HepG2 (cell line): ENCODE data around the gene FIBCD1. TPM values are rescaled to one million over a fixed set of nuclear protein-coding genes. Genes with fewer than 3 reads are reported as not detected.

Experiments
- ATAC-seq: fragments of 200-7000 bp; cut with Tn5 transposase; 3 replicates; pipeline ENCODE4 v1.9.1; 2020; ENCODE audit warnings: mild to moderate bottlenecking, moderate library complexity
- BruUV-seq: library from RNA; stranded (reverse); fragments of 400-500 nt; replicated peaks from 2 replicates; lab custom pipeline; 2021; lab: Mats Ljungman, UMichigan
- CTCF ChIA-PET: fragments of 300-600 bp; formaldehyde crosslinking; extraction: SDS; loops from one replicate; lab custom pipeline; 2021; ENCODE audit warnings: low total read pairs, inconsistent platforms, low intra/inter-chr PET ratio; lab: Yijun Ruan, JAX
- POLR2A ChIA-PET: fragments of 350-600 bp; sonication (Branson Sonifier 250); formaldehyde crosslinking; loops from one replicate; lab custom pipeline; 2020; ENCODE audit warnings: antibody characterized with exemption, inconsistent platforms; lab: Yijun Ruan, JAX
- DNase-seq: peaks from one replicate; pipeline ENCODE4 v3.0.0-alpha.2; 2015; ENCODE audit warnings: low spot score
- FAIRE-seq: peaks from 3 replicates; lab custom pipeline; 2011; peaks lifted over from hg19 to GRCh38; lab: Jason Lieb, UNC
- H2AFZ ChIP-seq: one replicate; pipeline ENCODE4 v1.6.1; 2011; ENCODE audit warnings: low read length, inconsistent platforms
- H3K27ac ChIP-seq: fragments of 300-600 bp; 3 replicates; pipeline ENCODE4 v1.8.0; 2011; ENCODE audit warnings: mixed run types, mild to moderate bottlenecking, mixed read lengths, low read length, inconsistent platforms; ENCODE audit not compliant: insufficient read depth; ENCODE audit errors: extremely low read length
- H3K27me3 ChIP-seq, 2 experiments: fragments of 200-600 bp in 1 of 2; 2 replicates in 1 of 2; 3 replicates in 1 of 2; pipeline versions ENCODE4 v1.6.0 to v1.8.0; 2011; ENCODE audit warnings: low read length in 2 of 2, mild to moderate bottlenecking in 2 of 2, moderate library complexity in 2 of 2, inconsistent platforms in 1 of 2; ENCODE audit not compliant: insufficient read depth in 2 of 2, control insufficient read depth in 1 of 2
- H3K36me3 ChIP-seq, 2 experiments: fragments of 200-600 bp in 1 of 2; replicated peaks in 1 of 2; 2 replicates in 1 of 2; 3 replicates in 1 of 2; pipeline versions ENCODE4 v1.5.1 to v1.8.0; 2011; ENCODE audit warnings: low read length in 2 of 2, inconsistent platforms in 1 of 2; ENCODE audit not compliant: insufficient read depth in 2 of 2, control insufficient read depth in 1 of 2
- H3K4me1 ChIP-seq: 2 replicates; pipeline ENCODE4 v1.5.1; 2012; ENCODE audit warnings: low read length, inconsistent platforms; ENCODE audit not compliant: insufficient read depth
- H3K4me2 ChIP-seq: 2 replicates; pipeline ENCODE4 v1.6.0; 2011; ENCODE audit warnings: low read depth, low read length, inconsistent platforms
- H3K4me3 ChIP-seq, 3 experiments: fragments of 200-600 bp in 1 of 3; sonication (generic), shearing (Covaris generic) in 1 of 3; replicated peaks in 1 of 3; 2 replicates each; pipeline ENCODE4 v1.5.1; 2011 to 2016; ENCODE audit warnings: low read length in 3 of 3, inconsistent platforms in 2 of 3, low read depth in 2 of 3, mild to moderate bottlenecking in 2 of 3, control low read depth in 1 of 3, mixed read lengths in 1 of 3; ENCODE audit not compliant: insufficient read depth in 1 of 3
- H3K79me2 ChIP-seq: one replicate; pipeline ENCODE4 v1.6.1; 2011; ENCODE audit warnings: low read length, inconsistent platforms; ENCODE audit not compliant: insufficient read depth
- H3K9ac ChIP-seq: 2 replicates; pipeline ENCODE4 v1.6.0; 2011; ENCODE audit warnings: mild to moderate bottlenecking, low read depth, low read length, inconsistent platforms; ENCODE audit not compliant: insufficient read depth
- H3K9me3 ChIP-seq: 2 replicates; pipeline ENCODE4 v1.5.1; 2012; ENCODE audit warnings: mild to moderate bottlenecking, low read length
- H4K20me1 ChIP-seq: 2 replicates; pipeline ENCODE4 v1.6.0; 2011; ENCODE audit warnings: inconsistent platforms, mild to moderate bottlenecking, low read length, moderate library complexity; ENCODE audit not compliant: insufficient read depth
- AFF4 ChIP-seq: sonication (generic); formaldehyde crosslinking; IDR thresholded peaks from 2 replicates; pipeline ENCODE4 v1.4.0; 2020; ENCODE audit warnings: missing genetic modification reagents
- ATF7-NPFF ChIP-seq: sonication (generic); formaldehyde crosslinking; IDR thresholded peaks from 2 replicates; pipeline ENCODE4 v1.8.1; 2023; ENCODE audit warnings: mild to moderate bottlenecking, low read depth, missing genetic modification reagents, moderate library complexity
- HOXA7 ChIP-seq: sonication (generic); formaldehyde crosslinking; IDR thresholded peaks from 2 replicates; pipeline ENCODE4 v1.8.1; 2022; ENCODE audit warnings: mild to moderate bottlenecking, missing genetic modification reagents, moderate library complexity
- HOXD1 ChIP-seq: sonication (generic); formaldehyde crosslinking; IDR thresholded peaks from 2 replicates; pipeline ENCODE4 v1.5.0; 2020; ENCODE audit warnings: missing genetic modification reagents
- ZBTB8A ChIP-seq: sonication (generic); formaldehyde crosslinking; IDR thresholded peaks from 2 replicates; pipeline ENCODE4 v1.4.0; 2020; ENCODE audit warnings: mild to moderate bottlenecking, low read depth, missing genetic modification reagents, borderline replicate concordance
- ZFP62 ChIP-seq: sonication (generic); formaldehyde crosslinking; IDR thresholded peaks from 2 replicates; pipeline ENCODE4 v1.4.0; 2020; ENCODE audit warnings: missing genetic modification reagents
- ZNF292 ChIP-seq: sonication (generic); formaldehyde crosslinking; IDR thresholded peaks from 2 replicates; pipeline ENCODE4 v1.8.1; 2022; ENCODE audit warnings: mild to moderate bottlenecking, low read depth, missing genetic modification reagents, borderline replicate concordance
- ZNF33A ChIP-seq: sonication (generic); formaldehyde crosslinking; IDR thresholded peaks from 2 replicates; pipeline ENCODE4 v1.5.1; 2020; ENCODE audit warnings: missing genetic modification reagents, mild to moderate bottlenecking, moderate library complexity, borderline replicate concordance
- ZNF512 ChIP-seq: sonication (generic); formaldehyde crosslinking; IDR thresholded peaks from 2 replicates; pipeline ENCODE4 v1.4.0; 2020; ENCODE audit warnings: mild to moderate bottlenecking, missing genetic modification reagents
- ZNF574 ChIP-seq: sonication (generic); formaldehyde crosslinking; IDR thresholded peaks from 2 replicates; pipeline ENCODE4 v1.4.0; 2020; ENCODE audit warnings: missing genetic modification reagents
- ZNF784 ChIP-seq: sonication (generic); formaldehyde crosslinking; IDR thresholded peaks from 2 replicates; pipeline ENCODE4 v1.5.1; 2020; ENCODE audit warnings: missing genetic modification reagents, mild to moderate bottlenecking, borderline replicate concordance
- WGBS: methylation state at CpG from one replicate; pipeline ENCODE4 v1.1.6; 2017; ENCODE audit warnings: low lambda C conversion rate; 5-methylcytosine and 5-hydroxymethylcytosine counted together
- in situ Hi-C: cut with HindIII; loops from 2 replicates; pipeline ENCODE4 v1.10.0; 2017; ENCODE audit warnings: low pct_unique_long_range_greater_than_20kb; ENCODE audit not compliant: extremely low pct_ligation_motif_present
- intact Hi-C: fragments of 100-400 bp; cut with micrococcal nuclease; formaldehyde crosslinking; loops from one replicate; pipeline ENCODE4 v1.10.0; 2022; ENCODE audit not compliant: unreplicated experiment
- polyA plus RNA-seq, 8 experiments: library from polyadenylated mRNA; depleted of rRNA in 3 of 8; stranded (reverse) in 7 of 8; unstranded in 1 of 8; fragments of >200 nt; fragmentation: Illumina TruSeq in 4 of 8; extraction: Trizol in 4 of 8; gene quantifications; 2 replicates each; pipeline versions ENCODE4 v1.2.1 to v1.2.3, GENCODE V29; 2011 to 2016; ENCODE audit warnings: low read depth in 4 of 8, missing spikeins in 1 of 8, mixed read lengths in 1 of 8; ENCODE audit not compliant: insufficient read depth in 1 of 8
- total RNA-seq, 5 experiments: library from RNA; depleted of rRNA; stranded (reverse); fragments of >200 nt; fragmentation: Illumina TruSeq; extraction: Trizol; gene quantifications; 2 replicates each; pipeline ENCODE4 v1.2.3, GENCODE V29; 2016; ENCODE audit warnings: low read depth in 1 of 5

The FIBCD1 gene
- total and polyA plus RNA-seq, 2 of the 13 experiments (the other 11 are each of a cell fraction or from before 2014, with no cell fraction given): 0.55 to 0.89 TPM

GRCh38 chr9:130919559-130920145 lies 19.4 kb downstream of the FIBCD1 start:
- no peaks in the 10 kb centered on the region for H3K9me3 ChIP-seq
- H3K36me3 ChIP-seq: no peaks in the 10 kb centered on the region
- no peak overlapping the region for H3K4me2 ChIP-seq
- FAIRE-seq (no peak), ATAC-seq (no peak), DNase-seq (no peak)
- ChIA-PET POLR2A (no interaction called here), CTCF (no interaction called here)
- BruUV-seq: no TSS peak
- H3K79me2 ChIP-seq: no peaks in the 10 kb centered on the region
- no peak overlapping the region for H3K4me3 ChIP-seq
- H4K20me1 ChIP-seq: no peaks in the 10 kb centered on the region
- intact Hi-C loops (no loop called here), in situ Hi-C loops (no loop called here)
- H3K27me3 ChIP-seq: peaks cover 44 to 99% of the 10 kb centered on the region in 2 experiments
- WGBS: 41% methylated on average over 3 of the region's 14 CpGs
- H3K9ac ChIP-seq: no peak overlapping the region
- peaks cover 9% of the 10 kb centered on the region; the same call in 1 of the 2 replicates for H3K4me1 ChIP-seq
- no peak overlapping the region for H3K27ac ChIP-seq
- no peak overlapping the region for H2AFZ ChIP-seq
- TF ChIP-seq ZBTB8A (no peak), ZNF784 (CRISPR knock-in tag) (no peak), ZNF292 (no peak), HOXA7 (CRISPR knock-in tag) (no peak), ZFP62 (CRISPR knock-in tag) (no peak), AFF4 (CRISPR knock-in tag) (no peak), HOXD1 (CRISPR knock-in tag) (no peak), ATF7-NPFF (no peak), ZNF574 (no peak), ZNF33A (no peak), ZNF512 (CRISPR knock-in tag) (no peak)
